Measurements from ENCODE around the gene RPS6KA5.
"Not testable (repeated sequence)": the region's sequence is repeated elsewhere in the genome, so short reads cannot be mapped to it uniquely, and the experiment has no call there.

Gene RPS6KA5

GRCh38 chr14:90990141-90990540, 70.3 kb downstream of the RPS6KA5 start:
- DNase-seq (ENCODE audit: extremely low read depth in 1 of 2, low read depth in 1 of 2), result no peak

- DNase-seq (ENCODE audit: extremely low read depth in 1 of 2, low read depth in 1 of 2), result no peak
These were observed 73.3 kb downstream of the RPS6KA5 start for GRCh38 chr14:90987140-90987539.

- DNase-seq (ENCODE audit: extremely low read depth in 1 of 2, low read depth in 1 of 2), result no peak
These were observed 73.9 kb downstream of the RPS6KA5 start for GRCh38 chr14:90986510-90986909.

GRCh38 chr14:90985601-90986242, 74.7 kb downstream of the RPS6KA5 start:
- no peak for DNase-seq (ENCODE audit: extremely low read depth in 1 of 2, low read depth in 1 of 2)

GRCh38 chr14:90983560-90983959, 76.9 kb downstream of the RPS6KA5 start:
- DNase-seq (ENCODE audit: extremely low read depth in 1 of 2, low read depth in 1 of 2), result no peak

- DNase-seq (ENCODE audit: extremely low read depth in 1 of 2, low read depth in 1 of 2), result no peak
These were observed 78.8 kb downstream of the RPS6KA5 start for GRCh38 chr14:90981636-90982035.

GRCh38 chr14:90980636-90981035, 79.8 kb downstream of the RPS6KA5 start:
- DNase-seq (ENCODE audit: extremely low read depth in 1 of 2, low read depth in 1 of 2), result not testable (repeated sequence)

- DNase-seq (ENCODE audit: extremely low read depth in 1 of 2, low read depth in 1 of 2), result no peak
These were observed 80.9 kb downstream of the RPS6KA5 start for GRCh38 chr14:90979515-90979914.

- DNase-seq (ENCODE audit: extremely low read depth in 1 of 2, low read depth in 1 of 2), result no peak
These were observed 84.3 kb downstream of the RPS6KA5 start for GRCh38 chr14:90976101-90976500.

GRCh38 chr14:90971687-90972086, 88.8 kb downstream of the RPS6KA5 start:
- no peak for DNase-seq (ENCODE audit: extremely low read depth in 1 of 2, low read depth in 1 of 2)

GRCh38 chr14:90970167-90970600, 90.3 kb downstream of the RPS6KA5 start:
- no peak for DNase-seq (ENCODE audit: extremely low read depth in 1 of 2, low read depth in 1 of 2)

GRCh38 chr14:90969531-90970166, 90.8 kb downstream of the RPS6KA5 start:
- DNase-seq (ENCODE audit: extremely low read depth in 1 of 2, low read depth in 1 of 2), result no peak

GRCh38 chr14:90968025-90968424, 92.4 kb downstream of the RPS6KA5 start:
- DNase-seq (ENCODE audit: extremely low read depth in 1 of 2, low read depth in 1 of 2), result no peak

GRCh38 chr14:90966493-90966892, 93.9 kb downstream of the RPS6KA5 start:
- no peak for DNase-seq (ENCODE audit: extremely low read depth in 1 of 2, low read depth in 1 of 2)

GRCh38 chr14:90965765-90966164, 94.7 kb downstream of the RPS6KA5 start:
- DNase-seq (ENCODE audit: extremely low read depth in 1 of 2, low read depth in 1 of 2), result no peak

GRCh38 chr14:90963343-90963742, 97.1 kb downstream of the RPS6KA5 start:
- no peak for DNase-seq (ENCODE audit: extremely low read depth in 1 of 2, low read depth in 1 of 2)

GRCh38 chr14:90962505-90963109, 97.8 kb downstream of the RPS6KA5 start:
- DNase-seq (ENCODE audit: extremely low read depth in 1 of 2, low read depth in 1 of 2), result no peak

- DNase-seq (ENCODE audit: extremely low read depth in 1 of 2, low read depth in 1 of 2), result no peak
These were observed 99.6 kb downstream of the RPS6KA5 start for GRCh38 chr14:90960818-90961217.

GRCh38 chr14:90959344-90959743, 101.1 kb downstream of the RPS6KA5 start:
- DNase-seq (ENCODE audit: extremely low read depth in 1 of 2, low read depth in 1 of 2), result no peak

GRCh38 chr14:90956273-90956672, 104.2 kb downstream of the RPS6KA5 start:
- no peak for DNase-seq (ENCODE audit: extremely low read depth in 1 of 2, low read depth in 1 of 2)

- DNase-seq (ENCODE audit: extremely low read depth in 1 of 2, low read depth in 1 of 2), result not testable (repeated sequence)
These were observed 106.8 kb downstream of the RPS6KA5 start for GRCh38 chr14:90953643-90954042.

GRCh38 chr14:90943367-90943766, 117.1 kb downstream of the RPS6KA5 start:
- no peak for DNase-seq (ENCODE audit: extremely low read depth in 1 of 2, low read depth in 1 of 2)
